H1 (cell line): ENCODE data around the gene RAI2. TPM values are rescaled to one million over a fixed set of nuclear protein-coding genes. Genes with fewer than 3 reads are reported as not detected.

Source experiments
- CTCF ChIA-PET: fragments of 300-600 bp; sonication (Branson Sonifier 250); formaldehyde crosslinking; loops from one replicate; lab custom pipeline; 2021; ENCODE audit not compliant: partially characterized antibody; lab: Charles Lee
- POLR2A ChIA-PET: fragments of 300-600 bp; sonication (Branson Sonifier 250); formaldehyde crosslinking; loops from one replicate; lab custom pipeline; 2021; ENCODE audit warnings: inconsistent platforms; ENCODE audit not compliant: partially characterized antibody; lab: Charles Lee
- DNase-seq, 2 experiments: peaks; one replicate each; pipeline versions ENCODE4 v3.0.0 to v3.0.0-alpha.2; 2010 to 2022; ENCODE audit warnings: low spot score in 2 of 2, low read depth in 1 of 2, mixed read lengths in 1 of 2
- FAIRE-seq: peaks from 2 replicates; lab custom pipeline; 2011; peaks lifted over from hg19 to GRCh38; lab: Jason Lieb, UNC
- H2AFZ ChIP-seq: 2 replicates; pipeline ENCODE4 v1.8.1; 2012; ENCODE audit warnings: low read length, inconsistent platforms
- H2AK5ac ChIP-seq: 2 replicates; pipeline ENCODE4 v1.6.1; 2013; ENCODE audit warnings: low read depth, low read length
- H2BK120ac ChIP-seq: replicated peaks from 2 replicates; pipeline ENCODE3; 2013; ENCODE audit warnings: low read depth, low read length, inconsistent platforms
- H2BK12ac ChIP-seq: 2 replicates; pipeline ENCODE4 v1.6.1; 2013; ENCODE audit warnings: low read depth, low read length
- H2BK15ac ChIP-seq: 2 replicates; pipeline ENCODE4 v1.6.1; 2013; ENCODE audit warnings: low read length
- H2BK20ac ChIP-seq: 2 replicates; pipeline ENCODE4 v1.6.1; 2013; ENCODE audit warnings: low read length
- H2BK5ac ChIP-seq: 2 replicates; pipeline ENCODE4 v1.6.1; 2013; ENCODE audit warnings: low read depth, low read length
- H3K14ac ChIP-seq: 2 replicates; pipeline ENCODE4 v1.6.1; 2013; ENCODE audit warnings: inconsistent platforms; ENCODE audit not compliant: insufficient read length
- H3K18ac ChIP-seq: 2 replicates; pipeline ENCODE4 v1.6.1; 2013; ENCODE audit warnings: low read length; ENCODE audit errors: extremely low read depth
- H3K23ac ChIP-seq: 2 replicates; pipeline ENCODE4 v1.6.1; 2013; ENCODE audit warnings: inconsistent platforms; ENCODE audit not compliant: insufficient read length
- H3K23me2 ChIP-seq: 2 replicates; pipeline ENCODE4 v1.6.1; 2013; ENCODE audit warnings: low read depth, low read length
- H3K27ac ChIP-seq: 2 replicates; pipeline ENCODE4 v1.6.1; 2011; ENCODE audit warnings: low read depth, low read length, inconsistent platforms
- H3K27me3 ChIP-seq, 4 experiments: replicated peaks in 1 of 4; 1 replicate in 1 of 4; 2 replicates in 3 of 4; pipeline versions ENCODE4 v1.6.1 to v1.8.1; 2011 to 2013; ENCODE audit warnings: low read length in 3 of 4, mild to moderate bottlenecking in 3 of 4, inconsistent platforms in 2 of 4, mixed read lengths in 2 of 4, moderate library complexity in 1 of 4; ENCODE audit not compliant: control insufficient read depth in 3 of 4, insufficient read depth in 3 of 4; ENCODE audit errors: extremely low read depth in 1 of 4
- H3K36me3 ChIP-seq, 4 experiments: 2 replicates each; pipeline versions ENCODE4 v1.6.1 to v1.8.1; 2011 to 2013; ENCODE audit warnings: mild to moderate bottlenecking in 4 of 4, low read length in 3 of 4, moderate library complexity in 2 of 4, control low read depth in 1 of 4, inconsistent platforms in 1 of 4; ENCODE audit not compliant: insufficient read depth in 4 of 4, control insufficient read depth in 2 of 4
- H3K4ac ChIP-seq: replicated peaks from 2 replicates; pipeline ENCODE3; 2013; ENCODE audit warnings: low read length, low read depth, mixed read lengths, inconsistent platforms; ENCODE audit not compliant: insufficient read length
- H3K4me1 ChIP-seq, 4 experiments: replicated peaks in 1 of 4; 1 replicate in 1 of 4; 2 replicates in 3 of 4; pipeline versions ENCODE4 v1.6.1 to v1.8.1; 2011 to 2013; ENCODE audit warnings: low read length in 3 of 4, inconsistent platforms in 2 of 4, mixed read lengths in 1 of 4; ENCODE audit not compliant: insufficient read depth in 4 of 4, control insufficient read depth in 3 of 4
- H3K4me2 ChIP-seq, 2 experiments: 2 replicates each; pipeline versions ENCODE4 v1.6.1 to v1.8.1; 2011 to 2013; ENCODE audit warnings: low read depth in 2 of 2, low read length in 2 of 2, control low read depth in 1 of 2, inconsistent platforms in 1 of 2, mild to moderate bottlenecking in 1 of 2; ENCODE audit not compliant: insufficient read depth in 1 of 2
- H3K4me3 ChIP-seq, 4 experiments: fragments of 200-600, 300-600 bp in 1 of 4; sonication (generic), shearing (Covaris generic), sonication (Bioruptor Twin) in 1 of 4; 2 replicates each; pipeline versions ENCODE4 v1.5.1 to v1.8.1; 2011 to 2016; ENCODE audit warnings: low read length in 4 of 4, low read depth in 3 of 4, control low read depth in 2 of 4, inconsistent platforms in 2 of 4, mild to moderate bottlenecking in 2 of 4, mixed read lengths in 1 of 4, moderate library complexity in 1 of 4; ENCODE audit not compliant: insufficient read depth in 2 of 4; ENCODE audit errors: extremely low read depth in 1 of 4
- H3K56ac ChIP-seq: replicated peaks from 2 replicates; pipeline ENCODE3; 2013; ENCODE audit warnings: low read depth, mild to moderate bottlenecking, mixed read lengths, low read length, inconsistent platforms; ENCODE audit not compliant: insufficient read length
- H3K79me1 ChIP-seq: 2 replicates; pipeline ENCODE4 v1.6.1; 2013; ENCODE audit warnings: low read depth, low read length, control low read depth
- H3K79me2 ChIP-seq, 2 experiments: 2 replicates each; pipeline versions ENCODE4 v1.6.1 to v1.8.1; 2012 to 2013; ENCODE audit warnings: low read length in 2 of 2, mild to moderate bottlenecking in 2 of 2, inconsistent platforms in 1 of 2; ENCODE audit not compliant: insufficient read depth in 2 of 2, control insufficient read depth in 1 of 2
- H3K9ac ChIP-seq, 4 experiments: replicated peaks in 1 of 4; 1 replicate in 1 of 4; 2 replicates in 3 of 4; pipeline versions ENCODE4 v1.6.1 to v1.8.1; 2011 to 2013; ENCODE audit warnings: low read depth in 3 of 4, low read length in 3 of 4, control low read depth in 2 of 4, mild to moderate bottlenecking in 2 of 4, moderate library complexity in 2 of 4, inconsistent platforms in 1 of 4; ENCODE audit errors: extremely low read depth in 1 of 4
- H3K9me3 ChIP-seq, 2 experiments: 2 replicates each; pipeline versions ENCODE4 v1.6.1 to v1.8.1; 2012 to 2013; ENCODE audit warnings: mild to moderate bottlenecking in 2 of 2, moderate library complexity in 2 of 2, control low read depth in 1 of 2, inconsistent platforms in 1 of 2, low read depth in 1 of 2, low read length in 1 of 2, mixed read lengths in 1 of 2; ENCODE audit not compliant: insufficient read depth in 2 of 2
- H4K20me1 ChIP-seq, 2 experiments: replicated peaks in 1 of 2; 2 replicates each; pipeline versions ENCODE3 to v1.8.1; 2011 to 2013; ENCODE audit warnings: inconsistent platforms in 2 of 2, low read length in 2 of 2, mild to moderate bottlenecking in 1 of 2; ENCODE audit not compliant: insufficient read depth in 2 of 2, control insufficient read depth in 1 of 2
- H4K5ac ChIP-seq: 2 replicates; pipeline ENCODE4 v1.6.1; 2013; ENCODE audit warnings: low read length, low read depth, mixed read lengths, inconsistent platforms; ENCODE audit not compliant: insufficient read length
- H4K8ac ChIP-seq: 2 replicates; pipeline ENCODE4 v1.8.0; 2013; ENCODE audit warnings: mild to moderate bottlenecking, moderate library complexity, low read length, inconsistent platforms; ENCODE audit not compliant: insufficient read depth; ENCODE audit errors: extremely low read depth
- H4K91ac ChIP-seq: replicated peaks from 2 replicates; pipeline ENCODE3; 2013; ENCODE audit warnings: low read length, mixed read lengths, inconsistent platforms; ENCODE audit not compliant: insufficient read length
- BACH1 ChIP-seq: IDR thresholded peaks from 2 replicates; pipeline ENCODE4 v1.6.1; 2012; ENCODE audit warnings: low read length, improper control_type of control experiment
- BCL11A ChIP-seq, 2 experiments: IDR thresholded peaks; one replicate each; pipeline ENCODE4 v1.6.1; 2011; ENCODE audit warnings: low read depth in 2 of 2, low read length in 2 of 2, mild to moderate bottlenecking in 2 of 2
- BRCA1 ChIP-seq: IDR thresholded peaks from 2 replicates; pipeline ENCODE4 v1.6.1; 2012; ENCODE audit warnings: low read depth, low read length, improper control_type of control experiment
- CBX8 ChIP-seq: fragments of 300-800, 300-1000 bp; sonication (generic); IDR thresholded peaks from 2 replicates; pipeline ENCODE4 v1.7.1; 2016; ENCODE audit warnings: low read depth, low read length, borderline replicate concordance
- EGR1 ChIP-seq: IDR thresholded peaks from 2 replicates; pipeline ENCODE4 v1.6.1; 2011; ENCODE audit warnings: low read depth, low read length, borderline replicate concordance
- FOSL1 ChIP-seq: IDR thresholded peaks from 2 replicates; pipeline ENCODE4 v1.6.1; 2011; ENCODE audit warnings: mild to moderate bottlenecking, low read depth, low read length, moderate library complexity; ENCODE audit not compliant: insufficient read depth
- GTF2F1 ChIP-seq: IDR thresholded peaks from 2 replicates; pipeline ENCODE4 v1.6.1; 2012; ENCODE audit warnings: low read depth, low read length, improper control_type of control experiment, borderline replicate concordance
- JUN ChIP-seq: IDR thresholded peaks from 2 replicates; pipeline ENCODE4 v1.6.1; 2011; ENCODE audit warnings: low read depth, mild to moderate bottlenecking, improper control_type of control experiment, low read length
- MAFK ChIP-seq: IDR thresholded peaks from 2 replicates; pipeline ENCODE4 v1.6.1; 2012; ENCODE audit warnings: low read depth, mild to moderate bottlenecking, improper control_type of control experiment, low read length
- NRF1 ChIP-seq: IDR thresholded peaks from 2 replicates; pipeline ENCODE4 v1.6.1; 2011; ENCODE audit warnings: mild to moderate bottlenecking, low read depth, low read length, improper control_type of control experiment
- PHF8 ChIP-seq: fragments of 200-600 bp; sonication (generic); conservative IDR thresholded peaks from 2 replicates; pipeline ENCODE4 v1.7.1; 2012; ENCODE audit warnings: low read depth, mild to moderate bottlenecking, inconsistent platforms, low read length, moderate library complexity
- RNF2 ChIP-seq: fragments of 200-900, 300-1000 bp; sonication (generic); IDR thresholded peaks from 2 replicates; pipeline ENCODE4 v1.7.1; 2016; ENCODE audit warnings: borderline replicate concordance, low read depth, mild to moderate bottlenecking, antibody characterized with exemption, low read length; ENCODE audit not compliant: poor library complexity, severe bottlenecking; ENCODE audit errors: missing control alignments
- SIX5 ChIP-seq: IDR thresholded peaks from 2 replicates; pipeline ENCODE4 v1.6.1; 2011; ENCODE audit warnings: mild to moderate bottlenecking, low read depth, low read length
- TEAD4 ChIP-seq: IDR thresholded peaks from 2 replicates; pipeline ENCODE4 v1.6.1; 2012; ENCODE audit warnings: low read depth, low read length, inconsistent platforms, mixed read lengths
- WGBS, 2 experiments: shearing (Covaris generic) in 1 of 2; methylation state at CpG; one replicate each; pipeline versions ENCODE4 v1.1.6 to v1.1.7; 2013 to 2015; ENCODE audit warnings: low lambda C conversion rate in 2 of 2, mixed read lengths in 2 of 2, inconsistent platforms in 1 of 2, low coverage in 1 of 2, missing lambda C conversion rate in 1 of 2; ENCODE audit not compliant: insufficient replicate concordance in 2 of 2, insufficient coverage in 1 of 2, insufficient read length in 1 of 2; ENCODE audit errors: extremely low coverage in 1 of 2, missing lambda C conversion rate in 1 of 2; 5-methylcytosine and 5-hydroxymethylcytosine counted together
- polyA plus RNA-seq, 7 experiments: library from polyadenylated mRNA; depleted of rRNA in 3 of 7; stranded (reverse) in 5 of 7; unstranded in 2 of 7; fragments of >200 nt in 5 of 7; fragments of 200-250 nt in 2 of 7; gene quantifications; 1 replicate in 5 of 7; 2 replicates in 1 of 7; 4 replicates in 1 of 7; pipeline versions ENCODE4 v1.2.1 to v1.2.3, GENCODE V29; 2011 to 2013; ENCODE audit warnings: missing spikeins in 2 of 7, mixed read lengths in 2 of 7
- total RNA-seq: library from RNA; stranded (reverse); fragmentation: NEBNext Ultra II Directional; extraction: Animal tissue kit (Norgen Biotek cat#: 25700); gene quantifications from 2 replicates; pipeline ENCODE4 v1.2.1, GENCODE V29; 2021
- TF ChIP-seq, protein P1 (sequence below): IDR thresholded peaks from 2 replicates; pipeline ENCODE4 v1.6.1; 2011; ENCODE audit warnings: low read depth, mild to moderate bottlenecking, low read length; ENCODE audit not compliant: insufficient read depth

Gene RAI2
- total and polyA plus RNA-seq, 2 of the 8 experiments (the other 6 are each of a cell fraction or from before 2014, with no cell fraction given), result 0.60 to 2.0 TPM

DNA sequence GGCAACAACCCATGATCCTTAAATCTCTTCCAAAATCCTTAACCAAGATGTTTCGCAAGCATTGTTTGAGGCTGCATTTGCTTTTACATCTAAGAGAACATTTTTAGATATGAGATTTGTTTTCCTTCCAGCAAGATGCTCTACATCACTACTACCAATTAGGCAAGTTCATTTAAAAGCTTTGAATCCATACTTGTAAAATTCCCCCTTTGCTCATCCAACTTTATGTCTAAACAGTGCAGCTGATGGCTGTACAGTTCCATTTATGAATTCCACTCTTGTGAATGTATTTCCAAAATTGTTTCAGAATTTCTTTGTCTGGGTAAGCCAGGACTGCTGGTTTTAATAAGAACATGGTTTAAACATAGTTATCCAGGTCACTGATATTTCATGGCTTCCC lies 31.5 kb downstream of the RAI2 start:
- Histone ChIP-seq H3K4me3 (no peak overlapping the region), H2AFZ (no peak overlapping the region), H3K23ac (no peak overlapping the region), H2BK20ac (no peak overlapping the region), H2AK5ac (no peak overlapping the region), H3K18ac (no peak overlapping the region), H2BK120ac (no peak overlapping the region), H2BK15ac (no peak overlapping the region), H3K4ac (no peak overlapping the region), H3K23me2 (no peaks in the 10 kb centered on the region), H3K4me2 (no peak overlapping the region), H3K9ac (no peak overlapping the region), H3K14ac (no peak overlapping the region), H3K36me3 (no peaks in the 10 kb centered on the region), H3K79me2 (no peaks in the 10 kb centered on the region), H2BK5ac (no peak overlapping the region), H2BK12ac (no peak overlapping the region), H3K27ac (no peak overlapping the region), H3K56ac (no peak overlapping the region), H4K8ac (no peak overlapping the region), H3K27me3 (no peaks in the 10 kb centered on the region), H3K9me3 (no peaks in the 10 kb centered on the region), H3K79me1 (no peaks in the 10 kb centered on the region), H3K4me1 (no peaks in the 10 kb centered on the region), H4K91ac (no peak overlapping the region), H4K5ac (no peak overlapping the region), H4K20me1 (no peaks in the 10 kb centered on the region)
- 92% methylated on average over 1 of the region's 1 CpG; no CpG with 5 or more reads in 1 of the 2 experiments for WGBS, 2 experiments
- DNase-seq (no peak), FAIRE-seq (peak; percentile 60)
- CTCF ChIA-PET, result interaction anchor here (0.5 to 1.6 kb wide), 2 partner anchors 9 to 16 kb away, joined by 3 to 10 read pairs; no protein-coding TSS in a partner anchor
- POLR2A ChIA-PET, result no interaction called here
- no peak for TF ChIP-seq MAFK
- no peak for TF ChIP-seq EGR1
- no peak for TF ChIP-seq PHF8
- TF ChIP-seq JUN, result no peak
- no peak for TF ChIP-seq GTF2F1
- TF ChIP-seq FOSL1, result no peak
- TF ChIP-seq SIX5, result no peak
- TF ChIP-seq, protein P1, sequence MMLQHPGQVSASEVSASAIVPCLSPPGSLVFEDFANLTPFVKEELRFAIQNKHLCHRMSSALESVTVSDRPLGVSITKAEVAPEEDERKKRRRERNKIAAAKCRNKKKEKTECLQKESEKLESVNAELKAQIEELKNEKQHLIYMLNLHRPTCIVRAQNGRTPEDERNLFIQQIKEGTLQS, result no peak
- no peak for TF ChIP-seq BACH1
- no peak for TF ChIP-seq RNF2
- no peak for TF ChIP-seq TEAD4
- no peak for TF ChIP-seq NRF1
- no peak for TF ChIP-seq CBX8
- no peak for TF ChIP-seq BRCA1
- TF ChIP-seq BCL11A (IDR thresholded peaks at IDR 0.05; ENCODE audit: low read depth in 2 of 2, low read length in 2 of 2), result no peak
